HepG2 (cell line): Measurements from ENCODE around the gene ABCB9. TPM values are rescaled to one million over a fixed set of nuclear protein-coding genes. Genes with fewer than 3 reads are reported as not detected.

Source experiments
- CCDC6 ChIP-seq: sonication (generic); formaldehyde crosslinking; IDR thresholded peaks from 2 replicates; pipeline ENCODE4 v1.8.1; 2022; ENCODE audit warnings: mild to moderate bottlenecking, missing genetic modification reagents, moderate library complexity
- CREM ChIP-seq, 2 experiments: sonication (generic) in 1 of 2; formaldehyde crosslinking in 1 of 2; IDR thresholded peaks; 2 replicates each; pipeline versions ENCODE4 v1.4.0 to v1.6.1; 2016 to 2020; ENCODE audit warnings: antibody characterized with exemption in 1 of 2, mild to moderate bottlenecking in 1 of 2, missing genetic modification reagents in 1 of 2
- E2F5 ChIP-seq: sonication (generic); formaldehyde crosslinking; conservative IDR thresholded peaks from 2 replicates; pipeline ENCODE4 v1.4.0; 2020; ENCODE audit warnings: missing genetic modification reagents
- EZH2 ChIP-seq: conservative IDR thresholded peaks from 2 replicates; pipeline ENCODE4 v1.6.1; 2012; ENCODE audit warnings: mild to moderate bottlenecking, low read depth, low read length, moderate library complexity
- IRX3 ChIP-seq: sonication (generic); formaldehyde crosslinking; IDR thresholded peaks from 2 replicates; pipeline ENCODE4 v1.8.1; 2023; ENCODE audit warnings: mild to moderate bottlenecking, low read depth, missing genetic modification reagents, borderline replicate concordance
- MNT ChIP-seq: fragments of 450-650 bp; IDR thresholded peaks from 2 replicates; pipeline ENCODE4 v1.6.1; 2016
- NRL ChIP-seq: sonication (generic); formaldehyde crosslinking; IDR thresholded peaks from 2 replicates; pipeline ENCODE4 v1.5.0; 2020; ENCODE audit warnings: missing genetic modification reagents, mild to moderate bottlenecking, moderate library complexity, borderline replicate concordance
- PCBP2 ChIP-seq: fragments of 200-400 bp; formaldehyde crosslinking; optimal IDR thresholded peaks from 2 replicates; pipeline ENCODE3; 2018; ENCODE audit warnings: low read length, low read depth; ENCODE audit not compliant: poor library complexity, severe bottlenecking
- PRDM10 ChIP-seq: sonication (generic); formaldehyde crosslinking; IDR thresholded peaks from 2 replicates; pipeline ENCODE4 v1.4.0; 2020; ENCODE audit warnings: low read depth, missing genetic modification reagents
- RCOR2 ChIP-seq: IDR thresholded peaks from 2 replicates; pipeline ENCODE4 v1.6.1; 2016; ENCODE audit warnings: missing biosample characterization, missing genetic modification reagents
- TERF1 ChIP-seq: sonication (generic); formaldehyde crosslinking; IDR thresholded peaks from 2 replicates; pipeline ENCODE4 v1.8.0; 2022; ENCODE audit warnings: mild to moderate bottlenecking, missing genetic modification reagents, moderate library complexity
- YY1 ChIP-seq: IDR thresholded peaks from 2 replicates; pipeline ENCODE4 v1.6.1; 2011; ENCODE audit warnings: low read length, low read depth, moderate library complexity, mild to moderate bottlenecking; ENCODE audit not compliant: insufficient read depth, insufficient replicate concordance
- ZBTB26 ChIP-seq: IDR thresholded peaks from 2 replicates; pipeline ENCODE4 v1.6.1; 2016; ENCODE audit warnings: missing compliant biosample characterization, missing genetic modification reagents, borderline replicate concordance
- ZNF280D ChIP-seq: sonication (generic); formaldehyde crosslinking; IDR thresholded peaks from 2 replicates; pipeline ENCODE4 v1.5.1; 2020; ENCODE audit warnings: mild to moderate bottlenecking, missing genetic modification reagents
- ZSCAN21 ChIP-seq: sonication (generic); formaldehyde crosslinking; IDR thresholded peaks from 2 replicates; pipeline ENCODE4 v1.8.0; 2022; ENCODE audit warnings: mild to moderate bottlenecking, missing genetic modification reagents, moderate library complexity, borderline replicate concordance
- polyA plus RNA-seq, 8 experiments: library from polyadenylated mRNA; depleted of rRNA in 3 of 8; stranded (reverse) in 7 of 8; unstranded in 1 of 8; fragments of >200 nt; fragmentation: Illumina TruSeq in 4 of 8; extraction: Trizol in 4 of 8; gene quantifications; 2 replicates each; pipeline versions ENCODE4 v1.2.1 to v1.2.3, GENCODE V29; 2011 to 2016; ENCODE audit warnings: low read depth in 4 of 8, missing spikeins in 1 of 8, mixed read lengths in 1 of 8; ENCODE audit not compliant: insufficient read depth in 1 of 8
- total RNA-seq, 5 experiments: library from RNA; depleted of rRNA; stranded (reverse); fragments of >200 nt; fragmentation: Illumina TruSeq; extraction: Trizol; gene quantifications; 2 replicates each; pipeline ENCODE4 v1.2.3, GENCODE V29; 2016; ENCODE audit warnings: low read depth in 1 of 5

Gene ABCB9
- total and polyA plus RNA-seq, 2 of the 13 experiments (the other 11 are each of a cell fraction or from before 2014, with no cell fraction given), result 5.1 to 6.0 TPM

- TF ChIP-seq PRDM10, result peak; percentile 76; the same call in 1 of the 2 replicates
- TF ChIP-seq CREM (IDR thresholded peaks at IDR 0.05), result peak; percentile 70
- TF ChIP-seq CREM (CRISPR knock-in tag; IDR thresholded peaks at IDR 0.05), result no peak
- TF ChIP-seq EZH2, result 0 out of 2 replicates have a peak, but pooled peaks have one; percentile 40
- no peak for TF ChIP-seq RCOR2 (CRISPR knock-in tag)
- TF ChIP-seq TERF1 (CRISPR knock-in tag), result no peak
- TF ChIP-seq CCDC6 (CRISPR knock-in tag), result no peak
- TF ChIP-seq ZSCAN21 (CRISPR knock-in tag), result no peak
- TF ChIP-seq NRL (CRISPR knock-in tag), result 0 out of 2 replicates have a peak, but pooled peaks have one; percentile 5
- no peak for TF ChIP-seq ZBTB26 (CRISPR knock-in tag)
- TF ChIP-seq YY1, result peak; percentile 80
- TF ChIP-seq IRX3 (CRISPR knock-in tag), result no peak
- TF ChIP-seq E2F5 (CRISPR knock-in tag), result no peak
- TF ChIP-seq MNT, result peak; percentile 46; the same call in 1 of the 2 replicates
- TF ChIP-seq PCBP2, result no peak
- TF ChIP-seq ZNF280D, result 0 out of 2 replicates have a peak, but pooled peaks have one; percentile 18
Measured at GRCh38 chr12:122974274-122974891, 8.1 kb upstream of the ABCB9 start (continued).
